DMS79 treated with DMSO at 0.1 percent for 48 hours (cell line): ENCODE measurements around the gene ZBTB40.

Source experiments
- DNase-seq: peaks from one replicate; lab custom pipeline; 2025; lab: John Stamatoyannopoulos, UW

Gene ZBTB40

GRCh38 chr1:22507587-22507986 lies 55.9 kb downstream of the ZBTB40 start:
- DNase-seq: peak; percentile 75

GRCh38 chr1:22508329-22508728 lies 56.7 kb downstream of the ZBTB40 start:
- DNase-seq: peak; percentile 99

GRCh38 chr1:22508991-22509390 lies 57.3 kb downstream of the ZBTB40 start:
- DNase-seq: peak; percentile 98

DNA sequence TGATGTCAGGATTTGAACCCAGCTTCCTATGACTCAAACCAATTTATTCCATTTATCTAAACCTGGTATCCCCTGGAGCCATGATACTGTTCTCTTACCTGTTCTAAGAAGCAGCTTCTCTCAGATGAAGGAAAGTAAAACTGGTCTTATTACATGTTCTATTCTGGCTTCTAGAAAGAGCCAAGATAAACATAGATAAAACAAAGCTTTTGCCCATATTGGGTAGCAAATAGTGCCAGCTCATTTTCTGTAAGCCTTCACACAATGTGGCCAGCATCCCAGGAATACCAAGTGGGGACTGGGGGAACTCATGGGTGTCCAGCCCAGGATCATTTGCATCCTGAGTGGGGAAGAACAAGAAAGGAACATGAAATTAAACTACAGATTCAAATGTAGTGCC lies 58.2 kb downstream of the ZBTB40 start:
- DNase-seq: peak; percentile 61

- DNase-seq: no peak
Observed at GRCh38 chr1:22512873-22513272, 61.2 kb downstream of the ZBTB40 start.

- DNase-seq: no peak
Observed at GRCh38 chr1:22516906-22517571, 65.4 kb downstream of the ZBTB40 start.

- peak; percentile 85 for DNase-seq
Observed at GRCh38 chr1:22517956-22518355, 66.3 kb downstream of the ZBTB40 start.

DNA sequence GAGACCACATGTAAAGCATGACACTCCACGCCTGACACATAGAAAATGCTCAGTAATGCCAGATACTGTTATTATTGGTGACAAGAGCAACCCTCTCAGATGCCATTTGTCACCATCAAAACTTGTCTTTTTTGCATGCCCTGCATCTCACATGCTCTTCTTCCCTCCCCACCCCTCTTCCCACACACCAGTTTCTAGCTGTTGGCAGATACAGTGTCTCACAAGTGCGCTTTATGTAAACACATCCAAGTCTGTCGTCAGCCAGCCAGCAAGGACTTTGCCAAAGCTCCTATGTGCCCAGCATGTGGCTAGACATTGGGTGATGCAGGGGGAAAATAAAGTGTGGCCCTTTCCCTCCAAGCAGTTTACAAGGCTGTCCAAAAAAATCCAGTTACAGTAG lies 66.7 kb downstream of the ZBTB40 start:
- peak; percentile 85 for DNase-seq

GRCh38 chr1:22520871-22521270 lies 69.2 kb downstream of the ZBTB40 start:
- no peak for DNase-seq

DNA sequence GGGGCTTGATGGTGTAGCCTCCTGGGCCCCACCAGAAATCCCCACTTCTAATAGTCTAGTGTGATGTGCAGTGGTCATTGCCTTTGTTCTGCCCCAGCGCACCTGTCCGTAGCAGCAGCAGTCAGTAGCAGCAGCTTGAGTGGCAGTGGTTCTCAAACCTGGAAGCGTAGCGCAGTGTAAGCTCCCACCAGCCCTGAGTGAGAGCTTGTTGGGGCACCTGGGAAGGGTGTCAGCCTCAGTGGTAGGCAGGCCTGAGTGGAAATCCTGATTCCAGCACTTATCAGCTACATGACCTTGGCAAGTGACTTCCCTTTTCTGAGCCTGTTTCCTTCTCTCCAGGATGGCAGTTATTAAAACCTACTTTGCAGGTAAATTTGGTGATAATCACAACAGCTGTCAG lies 70.0 kb downstream of the ZBTB40 start:
- DNase-seq: no peak

DNA sequence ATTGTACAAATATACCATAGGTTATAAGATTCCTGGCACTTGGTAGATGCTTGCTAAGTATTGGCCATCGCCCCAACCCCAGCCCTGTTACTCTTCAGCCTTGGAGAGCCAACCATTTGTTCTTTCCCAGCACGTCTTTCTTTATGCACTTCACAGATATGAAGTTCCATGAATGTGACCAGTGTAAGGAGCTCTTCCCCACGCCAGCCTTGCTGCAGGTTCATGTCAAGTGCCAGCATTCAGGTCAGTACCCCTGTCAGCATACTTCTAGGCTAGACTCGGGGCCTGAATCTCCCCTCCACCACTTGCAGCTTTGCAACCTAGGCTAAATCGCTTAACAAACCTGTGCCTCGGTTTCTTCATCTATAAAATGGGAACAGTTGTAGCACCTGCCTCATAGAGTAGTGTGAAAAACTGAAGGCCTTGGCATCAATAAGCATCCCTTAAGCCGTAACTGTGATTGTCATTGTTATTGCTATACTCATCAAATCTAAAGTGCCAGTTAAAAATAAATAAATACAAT lies 70.6 kb downstream of the ZBTB40 start:
- no peak for DNase-seq

DNA sequence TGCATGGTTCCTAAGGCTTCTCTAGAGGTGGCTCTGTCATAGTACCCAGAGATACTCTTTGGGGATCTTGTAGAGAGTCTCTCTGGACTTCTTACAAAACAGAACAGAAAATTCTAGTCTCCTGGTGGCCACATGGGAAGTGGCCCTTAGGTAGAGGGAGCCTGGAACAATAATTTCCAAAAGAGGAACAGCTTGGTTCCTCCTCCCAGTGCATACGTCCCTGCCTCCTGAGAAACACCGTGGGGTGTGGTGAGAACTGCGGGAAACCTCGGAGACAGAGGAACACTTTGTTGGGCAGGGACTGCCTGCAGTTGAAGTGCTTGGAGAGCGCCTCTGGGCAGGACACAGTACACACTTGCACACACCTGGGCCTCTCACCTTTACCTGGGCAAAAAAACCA lies 72.8 kb downstream of the ZBTB40 start:
- DNase-seq: no peak

DNA sequence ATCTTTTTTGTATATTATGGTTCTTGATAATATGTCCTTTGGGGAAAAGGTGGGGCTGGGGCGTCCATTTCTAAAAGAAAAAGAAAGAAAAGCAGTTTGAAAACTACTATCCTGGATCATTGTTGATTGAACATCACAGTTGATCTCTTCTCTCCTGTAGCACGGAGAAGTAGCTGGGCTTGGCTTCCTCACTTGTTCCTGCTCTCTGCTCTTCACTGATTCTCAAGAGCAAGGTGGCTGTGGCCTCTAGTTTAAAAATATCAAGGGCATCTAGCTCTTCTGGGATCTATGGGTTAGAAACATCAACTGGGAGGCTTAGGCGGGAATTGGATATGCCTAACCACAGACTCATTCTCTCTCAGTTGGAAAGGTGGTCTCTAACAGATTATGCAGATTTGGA lies 73.6 kb downstream of the ZBTB40 start:
- no peak for DNase-seq

DNA sequence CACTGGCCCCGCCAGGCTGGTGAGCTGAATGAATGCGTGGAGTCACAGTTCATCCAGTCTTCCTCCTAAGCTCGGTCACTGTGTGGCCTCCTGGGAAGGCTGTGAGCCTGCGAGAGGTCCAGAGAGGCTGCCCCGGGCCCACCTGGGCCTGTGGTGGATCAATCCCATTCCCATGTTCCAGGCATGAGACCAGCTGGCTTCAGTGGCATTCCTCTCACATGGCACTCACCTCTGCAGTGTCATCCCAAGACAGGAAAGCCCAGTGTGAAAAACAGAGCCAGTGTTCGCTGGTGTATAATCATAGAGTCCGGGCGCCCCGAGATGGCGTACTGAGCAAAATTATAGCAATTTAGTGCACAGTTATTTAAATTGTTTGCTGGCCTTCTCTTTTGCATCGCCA lies 74.0 kb downstream of the ZBTB40 start:
- DNase-seq: no peak

GRCh38 chr1:22526098-22526497 lies 74.4 kb downstream of the ZBTB40 start:
- no peak for DNase-seq

GRCh38 chr1:22526677-22527076 lies 75.0 kb downstream of the ZBTB40 start:
- DNase-seq: no peak

DNA sequence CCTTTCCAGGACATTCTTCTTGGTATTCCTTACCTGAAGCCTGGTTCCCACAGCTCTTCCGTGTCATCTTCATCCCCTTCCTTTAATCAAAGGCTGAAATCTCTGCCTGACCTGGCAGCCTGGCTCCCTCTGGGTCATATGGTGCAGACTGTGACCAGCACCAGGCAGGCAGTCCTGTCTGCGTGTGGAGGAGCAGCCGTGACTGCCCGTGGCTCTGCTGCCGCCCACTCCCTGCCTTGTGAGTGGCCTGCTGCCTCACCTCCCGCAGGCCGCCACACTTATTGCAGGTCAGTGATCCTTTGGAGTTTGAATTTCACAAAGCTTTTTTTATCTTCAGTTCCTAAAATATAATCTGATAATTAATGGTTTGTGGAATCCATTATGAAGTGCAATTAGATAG lies 75.5 kb downstream of the ZBTB40 start:
- DNase-seq: no peak

GRCh38 chr1:22527555-22528296 lies 76.1 kb downstream of the ZBTB40 start:
- DNase-seq: no peak

DNA sequence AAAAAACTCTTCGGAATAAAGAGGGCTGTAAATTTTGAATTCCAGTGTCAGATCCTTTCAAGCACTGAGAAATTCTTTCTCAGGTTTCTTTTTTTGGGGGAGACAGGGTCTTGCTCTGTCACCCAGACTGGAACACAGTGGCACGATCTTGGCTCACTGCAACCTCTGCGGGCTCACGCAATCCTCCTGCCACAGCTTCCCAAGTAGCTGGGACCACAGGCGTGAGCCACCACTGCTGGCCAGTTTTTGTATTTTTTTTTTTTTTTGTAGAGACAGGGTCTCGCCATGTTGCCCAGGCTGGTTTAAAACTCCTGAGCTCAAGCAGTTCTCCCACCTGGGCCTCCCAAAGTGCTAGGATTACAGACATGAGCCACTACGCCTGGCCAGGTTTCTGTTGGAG lies 76.8 kb downstream of the ZBTB40 start:
- no peak for DNase-seq

- DNase-seq: no peak
Observed at GRCh38 chr1:22529901-22530621, 78.4 kb downstream of the ZBTB40 start.

DNA sequence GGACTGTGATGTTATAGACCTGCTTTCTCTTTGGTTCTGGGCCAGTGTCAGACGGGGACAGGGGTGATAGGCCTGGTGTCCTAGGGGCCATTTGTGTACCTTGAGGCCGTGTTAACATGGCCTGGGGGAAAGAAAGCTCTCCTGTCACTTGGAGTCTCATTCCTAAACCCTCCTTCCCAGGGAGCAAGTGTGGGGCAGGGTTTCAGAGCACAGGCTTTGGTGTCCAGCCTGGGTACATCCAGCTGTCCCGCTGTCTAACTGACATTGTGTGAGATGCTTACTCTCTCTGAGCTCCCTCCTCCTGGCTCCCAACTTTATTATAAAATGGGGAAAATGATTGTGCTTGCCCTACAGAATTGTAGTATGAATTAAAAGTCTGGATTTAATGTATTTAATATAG lies 79.1 kb downstream of the ZBTB40 start:
- DNase-seq: no peak

- no peak for DNase-seq
Observed at GRCh38 chr1:22531251-22531650, 79.6 kb downstream of the ZBTB40 start.
